GM18505 (cell line): Measurements from ENCODE around the gene OTOP3.

Experiments used
- ATAC-seq: cut with Tn5 transposase; IDR thresholded peaks from one replicate; pipeline ENCODE4 v1.9.1; 2021; ENCODE audit not compliant: unreplicated experiment
- POLR2A ChIP-seq: IDR thresholded peaks from 4 replicates; pipeline ENCODE4 v1.6.1; 2011; ENCODE audit warnings: borderline replicate concordance; ENCODE audit not compliant: insufficient read depth, insufficient read length; ENCODE audit errors: extremely low read depth

Gene OTOP3

GRCh38 chr17:74935585-74936469, at the start of gene OTOP3:
Gene OTOP3 (plus strand): TSS chr17:74935898. CDS start chr17:74935922, 24 bp downstream.
- no peak for TF ChIP-seq POLR2A
- ATAC-seq = no peak

GRCh38 chr17:74888469-74888868, 47.2 kb upstream of the OTOP3 start:
- TF ChIP-seq POLR2A = no peak
- no peak for ATAC-seq

- no peak for ATAC-seq
- no peak for TF ChIP-seq POLR2A
Measured at GRCh38 chr17:74890554-74890953, 45.1 kb upstream of the OTOP3 start.

DNA sequence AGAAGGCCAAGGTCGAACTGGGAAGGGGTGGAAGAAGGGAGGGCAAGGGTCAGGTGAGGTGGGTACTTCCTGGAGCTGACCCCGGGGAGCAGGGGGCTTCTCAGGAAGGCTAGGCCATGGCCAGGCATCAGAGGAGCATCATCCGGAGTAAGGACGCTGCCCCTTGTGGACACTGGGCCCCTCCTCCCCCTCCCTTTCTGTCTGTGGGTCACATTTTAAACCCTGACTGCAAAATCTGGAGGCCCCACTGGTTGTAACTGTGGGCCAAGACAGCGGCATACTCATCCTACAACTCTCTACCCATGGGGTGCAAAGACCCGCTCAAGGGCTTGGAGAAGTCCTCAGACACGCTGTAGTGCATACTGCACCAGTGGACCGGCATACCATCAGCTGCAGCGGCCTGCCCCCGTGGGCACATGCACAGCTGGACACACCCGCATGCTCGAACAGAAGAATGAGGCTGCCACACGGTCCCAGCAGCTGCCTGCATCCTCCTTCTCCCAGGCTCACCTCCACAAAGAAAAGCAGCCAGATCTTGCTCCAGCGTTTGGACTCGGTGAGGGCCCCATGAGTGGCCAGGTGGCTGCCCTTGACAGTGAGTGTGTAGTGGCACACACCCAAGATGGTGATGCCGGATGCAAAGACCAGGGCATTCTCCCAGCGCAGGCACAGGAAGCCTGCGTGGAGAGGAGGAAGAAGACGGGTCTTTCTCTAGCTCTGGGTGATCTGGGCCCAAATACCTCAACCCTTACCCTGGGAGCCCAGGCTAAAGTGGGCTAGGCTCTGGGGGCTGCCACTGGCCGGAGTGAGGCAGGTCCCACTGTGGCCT, 43.5 kb upstream of the OTOP3 start:
- TF ChIP-seq POLR2A = no peak
- no peak for ATAC-seq

DNA sequence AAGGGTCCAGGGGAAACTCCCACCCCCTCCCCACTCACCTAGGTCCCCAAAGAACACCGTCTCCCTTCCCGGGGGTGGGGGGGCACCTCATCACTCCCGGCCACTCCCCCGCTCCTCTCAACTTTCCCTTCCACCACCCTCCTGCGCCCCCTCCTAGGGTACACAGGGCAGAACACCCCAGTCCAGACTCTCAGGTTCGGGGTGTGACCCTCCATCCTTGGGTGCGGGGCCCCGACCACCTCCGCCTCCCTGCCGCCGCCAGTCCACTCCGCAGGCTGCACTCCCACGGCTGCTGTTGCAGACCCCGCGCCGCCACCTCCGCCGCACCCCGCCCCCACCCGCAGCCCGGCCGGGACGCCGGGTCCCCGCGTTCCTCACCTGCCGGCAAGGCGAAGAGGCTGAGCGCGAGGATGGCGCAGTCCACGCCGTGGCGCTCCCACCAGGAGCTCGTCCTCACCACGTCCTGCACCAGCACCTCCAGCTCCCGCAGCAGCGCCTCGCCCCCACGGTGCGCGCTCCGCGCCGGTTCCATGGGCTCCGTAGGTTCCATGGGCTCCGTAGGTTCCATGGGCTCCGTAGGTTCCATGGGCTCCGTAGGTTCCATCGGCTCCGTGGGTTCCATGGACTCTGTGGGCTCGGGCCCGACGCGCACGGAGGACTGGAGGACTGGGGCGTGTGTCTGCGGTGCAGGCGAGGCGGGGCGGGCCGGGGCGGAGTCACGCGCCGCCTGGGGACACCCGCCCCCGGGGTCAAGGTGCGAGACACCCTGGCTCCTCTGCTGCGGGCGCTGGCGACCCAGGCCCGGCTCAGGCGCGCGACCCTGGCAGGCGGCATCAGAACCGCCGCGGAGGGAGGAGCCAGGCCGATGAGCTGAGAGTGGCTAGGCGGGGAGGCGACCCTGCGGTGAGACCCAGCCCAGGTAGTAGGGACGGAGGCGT, 42.5 kb upstream of the OTOP3 start, which contains the start of gene FADS6:
Gene FADS6 (minus strand): TSS at position 660 of the 938 bp plus-strand sequence. CDS start 38 bp downstream, at position 622.
- no peak for TF ChIP-seq POLR2A
- ATAC-seq = no peak

- TF ChIP-seq POLR2A = no peak
- no peak for ATAC-seq
Measured at GRCh38 chr17:74893936-74894671, 41.6 kb upstream of the OTOP3 start.

- ATAC-seq = no peak
- TF ChIP-seq POLR2A = no peak
Measured at GRCh38 chr17:74898376-74898946, 37.2 kb upstream of the OTOP3 start.

GRCh38 chr17:74900208-74900607, 35.5 kb upstream of the OTOP3 start:
- TF ChIP-seq POLR2A = no peak
- ATAC-seq = no peak

DNA sequence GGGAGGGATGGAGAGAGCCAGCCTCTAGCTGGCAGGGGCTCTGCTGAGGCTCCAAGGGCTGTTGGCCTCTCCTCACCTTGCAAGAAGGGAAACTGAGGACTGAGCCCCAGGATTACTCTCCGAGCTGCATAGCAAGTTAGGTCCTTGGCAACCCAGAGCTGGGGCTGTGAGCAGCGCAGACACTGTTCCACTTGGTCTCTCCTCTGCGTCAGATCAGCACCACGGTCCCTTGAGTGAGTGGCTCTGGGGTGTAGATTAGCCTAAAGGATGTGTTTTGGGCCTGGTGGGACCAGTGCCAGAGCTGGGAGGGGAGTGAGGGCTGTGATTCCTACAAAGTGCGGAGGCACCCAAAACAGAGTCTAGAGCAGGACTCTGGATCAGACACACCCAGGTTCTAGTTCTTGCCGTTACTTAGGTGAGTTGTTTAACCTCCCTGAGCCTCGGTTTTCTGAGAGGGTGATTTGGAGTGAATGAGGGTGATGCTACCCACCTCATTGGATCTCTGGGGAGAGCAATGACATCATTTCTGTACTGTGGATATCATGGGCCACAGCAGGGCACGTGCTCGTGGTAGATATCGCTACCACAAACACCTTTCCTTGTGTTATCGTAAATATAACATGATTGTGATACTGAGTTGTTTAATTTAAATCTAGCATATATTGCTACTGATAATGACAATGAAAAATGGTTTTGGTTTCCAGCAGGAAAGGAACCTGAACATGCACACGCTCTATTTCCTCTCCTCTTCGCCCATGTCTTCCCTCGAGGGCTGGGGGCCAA, 34.2 kb upstream of the OTOP3 start:
- TF ChIP-seq POLR2A = no peak
- no peak for ATAC-seq

- no peak for ATAC-seq
- no peak for TF ChIP-seq POLR2A
Measured at GRCh38 chr17:74903034-74903433, 32.7 kb upstream of the OTOP3 start.

GRCh38 chr17:74903671-74904070, 32.0 kb upstream of the OTOP3 start:
- no peak for ATAC-seq
- no peak for TF ChIP-seq POLR2A
